Stimulated activated CD4-positive, alpha-beta T cell treated with anti-CD3 and anti-CD28 coated beads, Interleukin-12 subunit alpha, Interleukin-12 subunit beta, amount 100 ng/mL, for 48 hours (primary cell): ENCODE measurements around the gene MS4A18.

Experiments used
- DNase-seq, 3 donors: peaks; one replicate each; pipeline ENCODE4 v3.0.0-alpha.2; 2020; ENCODE audit warnings: low read depth in 2 of 3, low spot score in 1 of 3

Gene MS4A18

GRCh38 chr11:60785806-60786361, 61.4 kb downstream of the MS4A18 start:
- no peak for DNase-seq

- no peak for DNase-seq
These were observed 62.5 kb downstream of the MS4A18 start for GRCh38 chr11:60786811-60787567.

GRCh38 chr11:60788401-60789125, 64.0 kb downstream of the MS4A18 start:
- DNase-seq = no peak

GRCh38 chr11:60790726-60791125, 66.2 kb downstream of the MS4A18 start:
- no peak for DNase-seq

GRCh38 chr11:60791153-60791933, 66.8 kb downstream of the MS4A18 start:
- DNase-seq = no peak

GRCh38 chr11:60792521-60792920, 68.0 kb downstream of the MS4A18 start:
- DNase-seq = no peak
